Stimulated activated CD8-positive, alpha-beta memory T cell treated with anti-CD3 and anti-CD28 coated beads, Interleukin-7, amount 100 ng/mL, for 24 hours (primary cell): Measurements from ENCODE around the gene MT2A.
"Not testable (repeated sequence)": the region's sequence is repeated elsewhere in the genome, so short reads cannot be mapped to it uniquely, and the experiment has no call there.

Source experiments
- DNase-seq: peaks from one replicate; pipeline ENCODE4 v3.0.0-alpha.2; 2020; ENCODE audit warnings: low read depth

The MT2A gene

DNA sequence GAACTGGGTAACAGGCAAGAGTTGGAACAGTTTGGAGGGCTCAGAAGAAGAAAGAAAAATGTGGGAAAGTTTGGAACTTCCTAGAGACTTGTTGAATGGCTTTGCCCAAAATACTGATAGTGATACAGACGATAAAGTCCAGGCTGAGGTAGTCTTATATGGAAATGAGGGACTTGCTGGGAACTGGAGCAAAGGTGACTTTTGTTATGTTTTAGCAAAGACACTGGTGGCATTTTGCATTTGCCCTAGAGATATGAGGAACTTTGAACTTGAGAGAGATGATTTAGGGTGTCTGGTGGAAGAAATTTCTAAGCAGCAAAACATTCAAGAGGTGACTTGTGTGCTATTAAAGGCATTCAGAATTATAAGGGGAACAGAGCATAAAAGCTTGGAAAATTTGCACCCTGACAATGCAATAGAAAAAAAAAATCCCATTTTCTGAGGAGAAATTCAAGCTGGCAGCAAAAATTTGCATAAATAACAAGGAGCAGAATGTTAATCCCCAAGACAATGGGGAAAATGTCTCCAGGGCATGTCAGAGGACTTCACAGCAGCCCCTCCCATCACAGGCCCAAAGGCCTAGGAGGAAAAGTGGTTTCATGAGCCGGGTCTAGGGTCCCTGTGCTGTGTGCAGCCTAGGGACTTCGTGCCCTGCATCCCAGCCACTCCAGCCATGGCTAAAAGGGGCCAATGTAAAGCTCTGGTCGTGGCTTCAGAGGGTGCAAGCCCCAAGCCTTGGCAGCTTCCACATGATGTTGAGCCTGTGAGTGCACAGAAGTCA, 13.5 kb downstream of the MT2A start:
- not testable (repeated sequence) for DNase-seq

DNA sequence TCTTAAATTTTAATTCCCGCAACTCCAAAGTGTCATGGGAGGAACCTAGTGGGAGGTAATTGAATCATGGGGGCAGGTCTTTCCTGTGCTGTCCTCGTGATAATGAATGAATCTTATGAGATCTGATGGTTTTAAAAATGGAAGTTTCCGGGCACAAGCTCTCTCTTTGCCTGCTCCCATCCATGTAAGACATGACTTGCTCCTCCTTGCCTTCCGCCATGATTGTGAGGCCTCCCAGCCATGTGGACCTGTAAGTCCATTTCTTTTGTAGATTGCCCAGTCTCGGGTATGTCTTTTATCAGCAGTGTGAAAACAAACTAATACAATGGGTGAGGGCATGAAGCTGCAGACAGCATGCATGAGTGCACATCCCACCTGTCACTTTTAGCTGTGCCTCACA, 14.8 kb downstream of the MT2A start:
- not testable (repeated sequence) for DNase-seq

DNA sequence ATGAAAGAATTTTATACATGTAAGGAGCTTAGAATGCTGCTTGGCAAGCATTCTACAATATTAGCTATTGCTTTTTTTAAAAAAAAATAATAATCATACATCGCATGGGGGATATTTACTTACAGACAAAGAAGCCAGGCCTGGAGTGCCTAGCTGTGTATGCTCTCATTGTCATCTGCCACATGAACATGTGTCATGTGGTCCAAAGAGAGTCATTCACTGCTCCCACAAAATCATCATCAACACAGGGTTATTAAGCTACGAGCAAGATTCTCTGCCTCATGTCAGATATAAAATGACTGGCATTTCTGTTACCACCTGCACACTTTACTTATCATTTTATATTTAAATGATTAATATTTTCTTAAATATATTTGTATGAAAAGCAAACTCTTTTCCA, 15.3 kb downstream of the MT2A start:
- no peak for DNase-seq

DNA sequence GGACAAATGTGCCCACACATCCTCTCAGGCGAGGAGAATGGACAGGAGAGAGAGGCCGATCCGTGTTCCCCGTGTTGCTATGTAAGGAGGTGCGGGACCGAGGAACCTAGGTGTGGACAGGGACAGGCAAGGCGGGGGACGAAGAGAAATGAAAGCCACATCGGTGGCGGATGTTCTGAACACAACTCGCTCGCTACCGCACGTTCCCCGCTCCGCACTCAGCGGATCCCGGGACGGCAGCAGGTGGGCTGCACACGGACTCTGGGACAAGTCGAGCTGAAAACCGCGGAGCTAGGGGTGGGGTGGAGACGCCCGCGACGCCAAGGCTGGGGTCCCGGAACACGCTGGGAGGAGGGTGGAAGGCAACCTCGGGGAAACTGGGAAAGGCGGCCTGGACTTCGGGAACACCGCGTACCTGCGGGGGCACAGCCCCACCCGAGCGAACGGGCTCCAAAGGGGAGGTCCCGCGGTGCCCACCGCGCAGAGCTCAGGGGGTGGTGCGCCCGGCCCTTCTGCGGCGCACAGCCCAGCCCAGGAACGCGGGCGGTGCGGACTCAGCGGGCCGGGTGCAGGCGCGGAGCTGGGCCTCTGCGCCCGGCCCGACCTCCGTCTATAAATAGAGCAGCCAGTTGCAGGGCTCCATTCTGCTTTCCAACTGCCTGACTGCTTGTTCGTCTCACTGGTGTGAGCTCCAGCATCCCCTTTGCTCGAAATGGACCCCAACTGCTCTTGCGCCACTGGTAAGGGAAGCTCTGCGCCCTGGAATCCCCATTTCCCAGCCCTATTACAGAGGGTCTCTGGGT, 17.0 kb downstream of the MT2A start, which contains the start of gene MT1E:
Gene MT1E, plus strand, starts transcription at position 642 of the 803 bp plus-strand sequence. Its CDS starts 71 bp downstream, at position 713.
- peak; percentile 45 for DNase-seq

DNA sequence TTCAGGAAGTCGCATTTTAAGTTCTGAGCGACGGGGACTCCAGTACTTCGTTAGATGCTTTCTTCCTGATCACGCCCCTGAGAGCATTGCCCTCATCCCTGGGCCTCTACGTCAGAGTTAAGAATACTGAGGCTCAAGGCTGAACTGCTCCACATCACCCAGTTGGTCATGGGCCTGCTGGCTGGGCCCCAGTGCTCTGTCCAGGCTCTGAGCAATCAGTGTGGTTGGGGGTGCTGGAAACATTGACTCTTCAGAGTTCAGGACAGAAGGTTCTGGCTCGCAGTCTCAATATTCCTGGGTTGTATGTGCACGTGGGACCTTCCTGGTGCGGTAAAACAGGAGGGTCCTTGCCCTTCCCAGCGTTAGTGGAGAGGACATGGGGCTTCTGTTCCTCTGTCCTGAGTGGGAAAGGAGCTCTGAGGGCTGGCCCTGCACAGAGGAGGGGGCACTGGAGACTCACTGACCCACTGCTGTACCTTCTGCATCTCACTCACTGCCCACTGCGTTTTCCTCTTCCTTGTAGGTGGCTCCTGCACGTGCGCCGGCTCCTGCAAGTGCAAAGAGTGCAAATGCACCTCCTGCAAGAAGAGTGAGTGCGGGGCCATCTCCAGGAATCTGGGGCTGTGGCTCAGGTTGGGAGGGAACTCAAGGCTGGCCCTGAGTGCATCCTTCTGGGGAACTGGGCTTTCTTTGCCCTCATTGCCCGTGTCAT, 17.7 kb downstream of the MT2A start:
- no peak for DNase-seq

DNA sequence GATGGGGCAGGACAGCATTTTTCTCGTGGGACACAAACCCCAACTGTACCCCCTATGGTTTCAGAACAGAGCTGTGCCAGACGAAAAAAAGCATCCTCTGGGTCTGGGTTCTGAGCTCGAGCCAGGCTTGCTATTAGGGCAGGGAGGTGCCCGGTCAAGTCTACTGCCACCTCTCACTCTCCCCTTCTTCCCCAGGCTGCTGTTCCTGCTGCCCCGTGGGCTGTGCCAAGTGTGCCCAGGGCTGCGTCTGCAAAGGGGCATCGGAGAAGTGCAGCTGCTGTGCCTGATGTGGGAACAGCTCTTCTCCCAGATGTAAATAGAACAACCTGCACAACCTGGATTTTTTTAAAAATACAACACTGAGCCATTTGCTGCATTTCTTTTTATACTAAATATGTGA, 18.3 kb downstream of the MT2A start:
- no peak for DNase-seq

DNA sequence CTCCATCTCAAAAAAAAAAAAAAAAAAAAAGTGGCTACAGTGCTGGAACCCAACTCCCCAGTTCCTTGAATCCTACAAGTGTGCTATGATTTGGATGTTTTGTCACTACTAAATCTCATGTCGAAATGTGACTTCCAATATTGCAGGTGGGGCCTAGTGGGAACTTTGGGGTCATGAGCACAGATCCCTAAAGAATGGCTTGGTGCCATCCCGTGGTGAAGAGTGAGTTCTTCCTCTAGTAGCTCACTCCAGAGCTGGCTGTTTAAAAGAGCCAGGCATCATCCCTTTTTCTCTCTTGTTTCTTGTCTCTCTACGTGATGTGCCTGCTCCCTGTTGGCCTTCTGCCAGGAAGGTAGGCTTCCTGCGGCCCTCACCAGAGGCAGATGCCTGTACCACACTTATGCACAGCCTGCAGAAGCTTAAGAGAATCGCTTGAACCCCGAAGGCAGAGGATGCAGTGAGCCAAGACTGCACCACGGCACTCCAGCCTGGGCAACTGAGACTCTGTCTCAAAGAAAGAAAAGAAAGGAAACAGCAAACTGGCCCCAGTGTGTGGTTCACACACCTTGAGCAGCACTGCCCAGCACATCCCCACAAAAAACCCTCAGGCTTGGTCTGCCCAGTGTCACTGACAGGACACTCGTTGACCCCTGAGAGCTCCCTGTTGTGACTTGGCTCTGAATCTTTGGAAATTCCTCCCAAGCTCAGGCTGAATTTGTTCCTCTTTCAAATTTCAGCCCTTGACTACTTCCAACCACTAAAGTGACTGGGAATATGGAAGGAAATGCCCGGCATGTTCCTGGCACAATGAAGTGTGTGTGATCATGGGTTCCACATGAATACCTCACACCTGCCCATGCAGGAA, 20.3 kb downstream of the MT2A start:
- no peak for DNase-seq

DNA sequence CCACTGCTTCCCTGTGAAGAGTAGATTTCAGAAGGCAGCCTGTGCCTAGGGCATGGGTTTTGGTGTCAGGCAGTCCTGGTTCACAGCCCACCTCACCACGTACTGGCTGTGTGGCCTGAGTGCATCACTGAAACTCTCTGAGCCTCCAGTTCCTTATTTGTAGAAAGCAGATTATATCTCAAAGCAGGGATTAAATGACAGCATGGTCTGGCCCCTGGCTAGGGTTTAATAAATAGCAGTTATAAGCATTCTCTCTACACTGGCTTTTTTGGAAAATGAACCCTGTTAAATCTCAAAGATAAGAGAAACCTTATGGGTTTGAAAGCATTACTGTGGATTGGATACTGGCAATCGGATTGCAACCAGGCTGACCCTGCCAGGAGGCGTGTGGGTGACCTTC, 21.1 kb downstream of the MT2A start:
- no peak for DNase-seq

DNA sequence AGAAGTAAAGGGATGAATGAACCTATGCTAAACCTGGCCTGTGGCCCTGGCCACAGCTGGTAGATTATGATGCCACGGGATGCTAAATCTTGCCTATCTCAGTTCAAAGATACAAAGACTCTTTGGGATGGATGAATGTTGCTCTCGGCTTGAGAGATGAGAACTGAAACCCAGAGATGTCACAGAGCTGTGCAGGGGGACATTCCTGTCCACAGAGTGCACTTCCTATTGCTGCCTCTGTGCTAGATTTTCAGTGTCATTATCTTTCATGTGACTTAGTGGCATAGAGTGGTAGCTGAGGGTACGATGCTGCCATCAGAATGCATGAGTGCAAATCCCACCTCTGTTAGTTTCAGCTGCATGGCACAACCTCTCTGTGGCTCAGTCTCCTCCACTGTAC, 21.8 kb downstream of the MT2A start:
- no peak for DNase-seq

DNA sequence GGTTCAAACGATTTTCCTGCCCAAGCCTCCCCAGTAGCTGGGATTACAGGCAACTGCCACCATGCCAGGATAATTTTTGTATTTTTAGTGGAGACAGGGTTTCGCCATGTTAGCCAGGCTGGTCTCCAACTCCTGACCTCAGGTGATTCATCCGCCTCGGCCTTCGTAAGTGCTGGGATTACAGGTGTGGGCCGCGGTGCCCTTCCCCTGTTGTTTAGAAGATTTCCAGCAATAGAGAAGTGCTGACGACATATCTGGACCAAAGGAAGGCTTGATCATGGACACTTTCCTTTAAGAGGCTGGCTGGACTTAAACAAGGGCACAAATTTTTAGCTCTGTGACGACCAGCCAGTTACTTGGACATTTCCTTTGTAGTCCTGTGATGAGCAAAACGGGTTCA, 22.8 kb downstream of the MT2A start:
- DNase-seq, result no peak

DNA sequence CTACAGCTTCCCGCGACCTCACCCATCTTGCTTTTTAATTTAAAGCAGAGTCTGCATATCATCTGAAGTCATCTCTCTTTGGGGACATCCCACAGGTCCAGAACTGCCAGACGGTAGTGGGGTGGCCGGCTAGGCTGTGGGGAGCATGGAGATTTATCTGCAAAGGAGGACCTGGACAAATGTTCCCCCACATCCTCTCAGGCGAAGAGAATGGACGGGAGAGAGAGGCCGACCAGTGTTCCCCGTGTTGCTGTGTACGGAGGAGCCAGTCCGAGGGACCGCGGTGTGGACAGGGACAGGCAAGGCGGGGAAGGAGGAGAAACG, 23.4 kb downstream of the MT2A start:
- no peak for DNase-seq

DNA sequence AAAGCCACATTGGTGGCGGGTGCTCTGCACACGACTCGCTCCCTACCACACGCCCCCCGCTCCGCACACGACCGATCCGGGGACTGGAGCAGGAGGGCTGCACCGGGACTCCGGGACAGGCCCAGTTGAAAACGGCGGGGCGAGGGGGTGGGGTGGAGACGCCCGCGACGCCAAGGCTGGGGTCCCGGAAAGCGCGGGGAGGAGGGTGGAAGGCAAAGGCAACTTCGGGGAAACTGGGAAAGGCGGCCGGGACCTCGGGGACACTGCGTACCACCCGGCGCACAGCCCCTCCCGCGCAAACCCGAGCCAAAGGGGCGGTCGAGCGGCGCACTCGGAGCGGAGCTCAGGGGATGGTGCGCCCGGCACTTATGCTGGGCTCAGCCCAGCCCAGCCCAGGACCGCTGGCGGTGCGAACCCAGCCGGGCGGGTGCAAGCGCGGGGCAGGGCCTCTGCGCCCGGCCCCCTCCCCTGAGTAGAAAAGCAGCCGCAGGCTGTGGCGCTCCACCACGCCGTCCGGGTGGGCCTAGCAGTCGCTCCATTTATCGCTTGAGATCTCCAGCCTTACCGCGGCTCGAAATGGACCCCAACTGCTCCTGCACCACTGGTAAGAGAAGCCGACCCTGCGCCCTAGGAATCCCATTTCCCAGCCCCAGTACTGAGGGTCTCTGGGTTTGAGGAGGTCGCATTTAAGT, 23.9 kb downstream of the MT2A start, which contains the start of gene MT1M:
Gene MT1M, plus strand, starts transcription at position 504 of the 692 bp plus-strand sequence. Its CDS starts 73 bp downstream, at position 577.
- no peak for DNase-seq

DNA sequence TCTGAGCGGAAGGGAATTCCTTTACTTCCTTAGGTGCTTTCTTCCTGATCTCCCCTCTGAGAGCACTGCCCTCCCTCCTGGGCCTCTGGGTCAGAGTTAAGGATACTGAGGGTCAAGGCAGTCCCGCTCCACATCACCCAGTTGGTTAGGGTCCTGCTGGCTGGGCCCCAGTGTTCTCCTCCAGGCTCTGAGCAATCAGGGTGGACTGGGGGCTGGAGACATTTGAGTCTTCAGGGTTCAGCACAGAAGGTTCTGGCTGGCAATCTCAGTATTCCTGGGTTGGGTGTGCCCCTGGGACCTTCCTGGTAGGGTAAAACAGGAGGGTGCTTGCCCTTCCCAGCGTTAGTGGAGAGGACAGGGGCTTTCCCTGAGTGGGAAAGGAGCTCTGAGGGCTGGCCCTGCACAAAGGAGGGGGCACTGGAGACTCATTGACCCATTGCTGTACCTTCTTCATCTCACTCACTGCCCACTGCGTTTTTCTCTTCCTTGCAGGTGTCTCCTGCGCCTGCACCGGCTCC, 24.5 kb downstream of the MT2A start:
- no peak for DNase-seq

DNA sequence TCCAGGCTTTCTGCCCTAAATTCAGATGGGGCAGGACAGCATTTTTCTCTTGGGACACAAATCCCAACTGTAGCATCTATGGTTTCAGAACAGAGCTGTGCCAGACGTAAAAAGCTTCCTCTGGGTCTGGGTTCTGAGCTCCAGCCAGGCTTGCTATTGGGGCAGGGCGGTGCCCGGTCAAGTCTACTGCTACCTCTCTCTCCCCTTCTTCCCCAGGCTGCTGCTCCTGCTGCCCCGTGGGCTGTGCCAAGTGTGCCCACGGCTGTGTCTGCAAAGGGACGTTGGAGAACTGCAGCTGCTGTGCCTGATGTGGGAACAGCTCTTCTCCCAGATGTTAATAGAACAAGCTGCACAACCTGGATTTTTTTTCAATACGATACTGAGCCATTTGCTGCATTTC, 25.2 kb downstream of the MT2A start:
- no peak for DNase-seq

DNA sequence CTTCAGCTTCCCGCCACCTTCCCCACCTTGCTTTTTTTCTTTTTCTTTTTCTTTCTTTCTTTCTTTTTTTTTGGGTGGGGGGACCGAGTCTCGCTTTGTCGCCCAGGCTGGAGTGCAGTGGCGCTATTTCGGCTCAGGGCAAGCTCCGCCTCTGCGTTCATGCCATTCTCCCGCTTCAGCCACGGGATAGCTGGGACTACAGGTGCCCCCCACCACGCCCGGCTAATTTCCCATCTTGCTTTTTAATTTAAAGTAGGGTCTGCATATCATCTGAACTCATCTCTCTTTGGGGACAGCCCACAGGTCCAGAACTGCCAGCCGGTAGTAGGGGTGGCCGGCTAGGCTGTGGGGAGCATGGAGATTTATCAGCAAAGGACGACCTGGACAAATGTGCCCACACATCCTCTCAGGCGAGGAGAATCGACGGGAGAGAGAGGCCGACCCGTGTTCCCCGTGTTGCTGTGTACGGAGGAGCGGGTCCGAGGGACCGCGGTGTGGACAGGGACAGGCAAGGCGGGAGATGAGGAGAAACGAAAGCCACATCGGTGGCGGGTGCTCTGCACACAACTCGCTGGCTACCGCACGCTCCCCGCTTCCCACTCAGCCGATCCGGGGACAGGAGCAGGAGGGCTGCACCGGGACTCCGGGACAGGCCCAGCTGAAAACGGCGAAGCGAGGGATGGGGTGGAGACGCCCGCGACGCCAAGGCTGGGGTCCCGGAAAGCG, 26.5 kb downstream of the MT2A start:
- DNase-seq, result no peak

DNA sequence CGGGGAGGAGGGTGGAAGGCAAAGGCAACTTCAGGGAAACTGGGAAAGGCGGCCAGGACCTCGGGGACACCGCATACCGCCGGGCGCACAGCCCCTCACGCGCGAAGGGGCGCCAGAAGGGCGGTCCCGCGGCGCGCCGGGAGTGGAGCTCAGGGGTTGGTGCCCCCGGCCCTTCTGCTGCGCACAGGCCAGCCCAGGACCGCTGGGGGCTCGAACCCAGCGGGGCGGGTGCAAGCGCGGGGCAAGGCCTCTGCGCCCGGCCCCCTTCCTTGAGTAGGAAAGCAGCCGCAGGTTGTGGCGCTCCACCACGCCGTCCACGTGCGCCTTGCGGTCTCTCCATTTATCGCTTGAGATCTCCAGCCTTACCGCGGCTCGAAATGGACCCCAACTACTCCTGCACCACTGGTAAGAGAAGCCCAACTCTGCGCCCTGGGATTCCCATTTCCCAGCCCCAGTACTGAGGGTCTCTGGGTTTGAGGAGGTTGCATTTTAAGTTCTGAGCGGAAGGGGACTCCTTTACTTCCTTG, 27.1 kb downstream of the MT2A start:
- no peak for DNase-seq

DNA sequence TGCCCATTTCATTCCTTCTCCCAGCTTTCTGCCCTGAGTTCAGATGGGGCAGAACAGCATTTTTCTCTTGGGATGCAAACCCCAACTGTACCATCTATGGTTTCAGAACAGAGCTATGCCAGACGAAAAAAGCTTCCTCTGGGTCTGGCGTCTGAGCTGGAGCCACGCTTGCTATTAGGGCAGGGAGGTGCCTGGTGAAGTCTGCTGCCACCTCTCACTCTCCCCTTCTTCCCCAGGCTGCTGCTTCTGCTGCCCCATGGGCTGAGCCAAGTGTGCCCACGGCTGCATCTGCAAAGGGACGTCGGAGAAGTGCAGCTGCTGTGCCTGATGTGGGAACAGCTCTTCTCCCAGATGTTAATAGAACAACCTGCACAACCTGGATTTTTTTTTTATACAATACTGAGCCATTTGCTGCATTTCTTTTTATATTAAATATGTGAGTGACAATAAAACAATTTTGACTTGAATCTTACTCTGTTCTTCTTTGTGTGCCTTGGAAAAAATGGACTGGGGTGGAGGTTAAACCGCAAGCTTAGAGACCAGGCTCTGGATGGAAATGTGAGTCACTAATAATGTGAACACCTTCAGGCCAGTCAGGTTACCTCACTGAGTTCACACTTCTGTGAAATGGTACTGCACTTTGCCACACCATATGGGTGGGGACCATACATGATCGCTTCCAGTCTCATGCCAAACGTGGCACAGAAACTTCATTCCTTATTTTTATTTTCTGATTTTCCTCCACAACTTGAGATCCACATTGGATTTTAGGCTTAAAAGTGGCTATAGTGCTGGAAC, 28.4 kb downstream of the MT2A start:
- DNase-seq, result no peak

DNA sequence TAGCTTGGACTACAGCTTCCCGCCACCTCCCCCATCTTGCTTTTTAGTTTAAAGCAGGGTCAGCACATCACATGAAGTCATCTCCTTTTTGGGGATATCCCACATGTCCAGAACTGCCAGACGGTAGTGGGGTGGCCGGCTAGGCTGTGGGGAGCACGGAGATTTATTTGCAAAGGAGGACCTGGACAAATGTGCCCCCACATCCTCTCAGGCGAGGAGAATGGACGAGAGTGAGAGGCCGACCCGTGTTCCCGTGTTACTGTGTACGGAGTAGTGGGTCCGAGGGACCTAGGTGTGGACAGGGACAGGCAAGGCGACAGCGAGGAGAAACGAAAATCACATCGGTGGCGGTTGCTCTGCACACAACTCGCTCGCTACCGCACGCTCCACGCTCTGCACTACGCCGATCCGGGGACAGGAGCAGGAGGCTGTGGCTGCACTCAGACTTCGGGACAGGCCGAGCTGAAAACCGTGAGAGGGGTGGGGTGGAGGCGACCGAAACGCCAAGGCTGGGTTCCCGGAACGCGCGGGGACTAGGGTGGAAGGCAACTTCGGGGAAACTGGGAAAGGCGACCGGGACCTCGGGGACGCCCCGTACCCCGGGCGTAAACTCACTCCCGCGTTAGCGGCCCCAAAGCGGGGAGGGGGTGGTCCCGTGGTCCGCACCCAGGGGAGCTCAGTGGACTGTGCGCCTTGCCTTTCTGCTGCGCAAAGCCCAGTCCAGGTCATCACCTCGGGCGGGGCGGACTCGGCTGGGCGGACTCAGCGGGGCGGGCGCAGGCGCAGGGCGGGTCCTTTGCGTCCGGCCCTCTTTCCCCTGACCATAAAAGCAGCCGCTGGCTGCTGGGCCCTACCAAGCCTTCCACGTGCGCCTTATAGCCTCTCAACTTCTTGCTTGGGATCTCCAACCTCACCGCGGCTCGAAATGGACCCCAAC, 29.7 kb downstream of the MT2A start, which contains the start of gene MT1A:
Gene MT1A, plus strand, starts transcription at position 853 of the 937 bp plus-strand sequence. Its CDS starts 73 bp downstream, at position 926.
- DNase-seq, result no peak
